ENCODE data around the gene GBP3. TPM values are rescaled to one million over a fixed set of nuclear protein-coding genes. Genes with fewer than 3 reads are reported as not detected.
A peak's percentile ranks its signal among the peaks of the same experiment; 100 is the strongest.

Gene GBP3
- total RNA-seq, 1 experiment from 2014 or later = 1.2 TPM

- peak; percentile 41 for TF ChIP-seq JUND (IDR thresholded peaks at IDR 0.05)
- no peak; the same call in 1 of the 2 replicates for TF ChIP-seq CBX3 (IDR thresholded peaks at IDR 0.05; ENCODE audit: low read depth)
- TF ChIP-seq POLR2AphosphoS5 (IDR thresholded peaks at IDR 0.05; ENCODE audit: low read depth, low read length) = peak; percentile 44; the same call in 1 of the 2 replicates
Measured at GRCh38 chr1:88985032-88985431, 37.6 kb downstream of the GBP3 start (continued).

- ChIA-PET POLR2A (interaction anchor here (1.2 kb wide), 1 partner anchor 92 kb away, joined by 6 read pairs; no protein-coding TSS in a partner anchor), CTCF (interaction anchor here (0.6 to 2.5 kb wide), 9 partner anchors 10 to 499 kb away, joined by 3 to 11 read pairs (median 4); no protein-coding TSS in a partner anchor), RAD21 (ENCODE audit: low non-redundant PET in 1 of 2, low total read pairs in 2 of 2, uncharacterized antibody in 2 of 2, unreplicated experiment in 2 of 2) (interaction anchor here in 1 of 2 experiments (1.6 kb wide), 1 partner anchor 374 kb away, joined by 3 read pairs; no protein-coding TSS in a partner anchor)
- ATAC-seq = no peak
- Histone ChIP-seq H2AFZ (ENCODE audit: low read depth, low read length, poor library complexity, severe bottlenecking) (no peak overlapping the region), H3K4me2 (ENCODE audit: low read length) (peak overlapping the region; percentile 77), H3K4me1 (ENCODE audit: control insufficient read depth in 1 of 2, insufficient read depth in 2 of 2, low read length in 2 of 2) (peaks cover 25 to 35% of the 10 kb centered on the region in 2 experiments), H3K9ac (ENCODE audit: low read length) (peak overlapping the region; percentile 46), H3K9me3 (ENCODE audit: control insufficient read depth in 1 of 2, insufficient read depth in 1 of 2, low read depth in 1 of 2, low read length in 2 of 2) (no peaks in the 10 kb centered on the region), H4K20me1 (ENCODE audit: insufficient read depth) (peaks cover 4% of the 10 kb centered on the region; the same call in 1 of the 2 replicates), H3K79me2 (ENCODE audit: insufficient read depth, low read length) (peaks cover 86% of the 10 kb centered on the region), H3K27me3 (ENCODE audit: insufficient read depth, low read length) (no peaks in the 10 kb centered on the region), H3K4me3 (replicated peaks in 1 of 2; ENCODE audit: low read depth in 1 of 2, low read length in 2 of 2) (no peak overlapping the region), H3K9me2 (ENCODE audit: insufficient read depth) (no peaks in the 10 kb centered on the region), H3K27ac (ENCODE audit: low read depth, low read length) (peak overlapping the region; percentile 45; the same call in 1 of the 2 replicates), H3K36me3 (ENCODE audit: control insufficient read depth in 1 of 2, insufficient read depth in 2 of 2, low read length in 2 of 2) (peaks cover 2 to 14% of the 10 kb centered on the region in 2 experiments; a peak in 3 of 4 replicates)
- no peak for TF ChIP-seq SIN3A (IDR thresholded peaks at IDR 0.05; ENCODE audit: low read depth)
- TF ChIP-seq EGR1 (IDR thresholded peaks at IDR 0.05; ENCODE audit: low read depth) = no peak
- no peak for TF ChIP-seq CEBPB (IDR thresholded peaks at IDR 0.05; ENCODE audit: low read depth)
- TF ChIP-seq REST (IDR thresholded peaks at IDR 0.05; ENCODE audit: low read depth) = no peak
- TF ChIP-seq MAX (IDR thresholded peaks at IDR 0.05) = no peak
- no peak for TF ChIP-seq SP1 (IDR thresholded peaks at IDR 0.05; ENCODE audit: low read depth)
- TF ChIP-seq ELF1 (IDR thresholded peaks at IDR 0.05; ENCODE audit: borderline replicate concordance, low read depth) = no peak
- no peak for TF ChIP-seq EZH2 (IDR thresholded peaks at IDR 0.05)
- no peak for TF ChIP-seq FOSL1 (IDR thresholded peaks at IDR 0.05; ENCODE audit: low read depth)
- TF ChIP-seq POLR2A (IDR thresholded peaks at IDR 0.05; ENCODE audit: borderline replicate concordance, extremely low read depth, insufficient read depth, insufficient read length) = no peak
- TF ChIP-seq POLR2AphosphoS5 (IDR thresholded peaks at IDR 0.05; ENCODE audit: low read depth, low read length) = no peak
- no peak for TF ChIP-seq ATF3 (IDR thresholded peaks at IDR 0.05)
- TF ChIP-seq CTCF (IDR thresholded peaks at IDR 0.05 in 2 of 3, conservative IDR thresholded peaks at IDR 0.05 in 1 of 3; ENCODE audit: borderline replicate concordance in 1 of 3, insufficient read depth in 1 of 3, low read depth in 2 of 3, low read length in 2 of 3) = no peak
- no peak for TF ChIP-seq ZFX (IDR thresholded peaks at IDR 0.05)
- no peak for TF ChIP-seq RAD21 (IDR thresholded peaks at IDR 0.05; ENCODE audit: low read depth)
- DNase-seq (ENCODE audit: low read depth, low spot score) = no peak
- BruUV-seq (replicated peaks) = no TSS peak
- intact Hi-C loops (cut with micrococcal nuclease) = loop anchor here (5.0 kb wide), 1 partner anchor 247 kb away; no protein-coding TSS in a partner anchor
Measured at GRCh38 chr1:88984569-88984968, 38.1 kb downstream of the GBP3 start.

Measured in HCT116 (cell line).